Activated gamma-delta T cell (primary cell): ENCODE results near the gene PITPNM3.
"Not testable (repeated sequence)": the region's sequence is repeated elsewhere in the genome, so short reads cannot be mapped to it uniquely, and the experiment has no call there.

Source experiments
- DNase-seq: peaks from one replicate; lab custom pipeline; 2025; lab: John Stamatoyannopoulos, UW

Gene PITPNM3

GRCh38 chr17:6501359-6501758 lies 55.0 kb downstream of the PITPNM3 start:
- DNase-seq = no peak

- DNase-seq = no peak
Observed at GRCh38 chr17:6498901-6499540, 57.3 kb downstream of the PITPNM3 start.

GRCh38 chr17:6498356-6498755 lies 58.0 kb downstream of the PITPNM3 start:
- DNase-seq = no peak

- no peak for DNase-seq
Observed at GRCh38 chr17:6497496-6498221, 58.7 kb downstream of the PITPNM3 start.

- no peak for DNase-seq
Observed at GRCh38 chr17:6496640-6497441, 59.5 kb downstream of the PITPNM3 start.

GRCh38 chr17:6496116-6496481 lies 60.3 kb downstream of the PITPNM3 start:
- no peak for DNase-seq

GRCh38 chr17:6495450-6496115 lies 60.8 kb downstream of the PITPNM3 start:
- no peak for DNase-seq

GRCh38 chr17:6494239-6494941 lies 62.0 kb downstream of the PITPNM3 start:
- no peak for DNase-seq

GRCh38 chr17:6492892-6493674 lies 63.3 kb downstream of the PITPNM3 start:
- DNase-seq = no peak

GRCh38 chr17:6491071-6491700 lies 65.2 kb downstream of the PITPNM3 start:
- DNase-seq = no peak

GRCh38 chr17:6489016-6489550 lies 67.3 kb downstream of the PITPNM3 start:
- DNase-seq = no peak

GRCh38 chr17:6488008-6488539 lies 68.3 kb downstream of the PITPNM3 start:
- DNase-seq = no peak

GRCh38 chr17:6487251-6488007 lies 68.9 kb downstream of the PITPNM3 start:
- no peak for DNase-seq

- DNase-seq = no peak
Observed at GRCh38 chr17:6485646-6486412, 70.5 kb downstream of the PITPNM3 start.

- DNase-seq = no peak
Observed at GRCh38 chr17:6483507-6483906, 72.8 kb downstream of the PITPNM3 start.

GRCh38 chr17:6482796-6483195 lies 73.6 kb downstream of the PITPNM3 start:
- not testable (repeated sequence) for DNase-seq

- no peak for DNase-seq
Observed at GRCh38 chr17:6482105-6482455, 74.3 kb downstream of the PITPNM3 start.

- no peak for DNase-seq
Observed at GRCh38 chr17:6480303-6480675, 76.1 kb downstream of the PITPNM3 start.
